HL-60/S4 (cell line): Measurements from ENCODE around the gene GCDH.

Source experiments
- in situ Hi-C: fragments of 300-500 bp; cut with MboI; formaldehyde crosslinking; loops from 2 replicates; pipeline ENCODE4 v1.14.3; 2022; ENCODE audit warnings: low sequenced_read_pairs

Gene GCDH

GRCh38 chr19:12890787-12891552 is at the start of gene GCDH:
Gene GCDH, plus strand, starts transcription at chr19:12891160. Its CDS starts 145 bp downstream, at chr19:12891305.
- in situ Hi-C loops = no loop called here

DNA sequence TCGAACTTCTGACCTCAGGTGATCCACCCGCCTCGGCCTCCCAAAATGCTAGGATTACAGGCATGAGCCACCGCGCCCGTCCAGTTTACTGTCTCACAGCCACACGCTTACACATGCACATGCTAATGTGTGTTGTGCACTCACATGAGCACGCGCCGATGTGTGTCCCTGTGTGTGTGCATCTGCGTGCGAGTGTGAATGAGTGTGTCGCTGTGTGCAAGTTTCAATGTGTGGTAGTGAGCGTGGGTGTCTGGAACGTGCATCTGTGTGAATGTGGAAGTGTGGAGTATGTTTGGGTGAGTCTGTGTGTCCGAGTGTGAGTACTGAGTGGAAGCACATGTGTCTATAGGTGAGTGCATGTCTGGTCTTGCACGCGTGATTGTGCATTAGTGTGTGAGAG is 48.4 kb upstream of the GCDH start:
- in situ Hi-C loops = loop anchor here (10.0 kb wide), 1 partner anchor 78 kb away; no protein-coding TSS in a partner anchor

DNA sequence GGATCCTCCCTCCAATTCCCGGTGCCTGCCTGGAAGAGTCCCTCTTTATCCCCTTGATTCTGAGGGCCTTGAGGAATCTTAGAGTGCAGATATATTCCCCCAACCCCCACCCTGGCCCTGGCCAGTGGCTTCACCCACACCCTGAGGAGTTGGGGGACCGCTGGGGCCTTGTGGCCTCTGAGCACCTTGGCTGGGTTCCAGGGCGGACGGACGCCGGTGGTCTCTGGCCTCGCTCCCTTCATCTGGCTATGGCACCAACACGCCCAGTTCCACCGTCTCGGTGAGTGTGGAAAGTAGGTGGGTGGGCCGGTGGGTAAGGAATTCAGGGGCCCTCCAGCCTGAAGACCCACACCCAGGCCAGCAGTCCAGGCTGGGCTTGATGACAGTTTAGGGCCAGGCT is 47.6 kb upstream of the GCDH start:
- in situ Hi-C loops = loop anchor here (10.0 kb wide), 1 partner anchor 79 kb away; no protein-coding TSS in a partner anchor

- in situ Hi-C loops = loop anchor here (10.0 kb wide), 1 partner anchor 79 kb away; no protein-coding TSS in a partner anchor
Observed at GRCh38 chr19:12843999-12844732, 46.8 kb upstream of the GCDH start.

DNA sequence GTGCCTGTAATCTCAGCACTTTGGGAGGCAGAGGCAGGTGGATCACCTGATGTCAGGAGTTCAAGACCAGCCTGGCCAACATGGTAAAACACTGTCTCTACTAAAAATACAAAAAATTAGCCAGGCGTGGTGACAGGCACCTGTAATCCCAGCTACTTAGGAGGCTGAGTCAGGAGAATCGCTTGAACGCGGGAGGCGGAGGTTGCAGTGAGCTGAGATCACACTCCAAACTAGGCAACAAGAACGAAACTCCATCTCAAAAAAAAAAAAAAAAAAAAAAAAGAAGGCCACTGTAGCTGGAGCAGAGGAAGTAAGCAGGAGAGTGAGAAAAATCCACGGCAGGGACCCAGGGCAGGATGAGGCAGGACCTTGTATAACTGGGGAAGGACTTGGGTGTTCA is 44.3 kb upstream of the GCDH start:
- in situ Hi-C loops = loop anchor here (10.0 kb wide), 1 partner anchor 82 kb away; no protein-coding TSS in a partner anchor

DNA sequence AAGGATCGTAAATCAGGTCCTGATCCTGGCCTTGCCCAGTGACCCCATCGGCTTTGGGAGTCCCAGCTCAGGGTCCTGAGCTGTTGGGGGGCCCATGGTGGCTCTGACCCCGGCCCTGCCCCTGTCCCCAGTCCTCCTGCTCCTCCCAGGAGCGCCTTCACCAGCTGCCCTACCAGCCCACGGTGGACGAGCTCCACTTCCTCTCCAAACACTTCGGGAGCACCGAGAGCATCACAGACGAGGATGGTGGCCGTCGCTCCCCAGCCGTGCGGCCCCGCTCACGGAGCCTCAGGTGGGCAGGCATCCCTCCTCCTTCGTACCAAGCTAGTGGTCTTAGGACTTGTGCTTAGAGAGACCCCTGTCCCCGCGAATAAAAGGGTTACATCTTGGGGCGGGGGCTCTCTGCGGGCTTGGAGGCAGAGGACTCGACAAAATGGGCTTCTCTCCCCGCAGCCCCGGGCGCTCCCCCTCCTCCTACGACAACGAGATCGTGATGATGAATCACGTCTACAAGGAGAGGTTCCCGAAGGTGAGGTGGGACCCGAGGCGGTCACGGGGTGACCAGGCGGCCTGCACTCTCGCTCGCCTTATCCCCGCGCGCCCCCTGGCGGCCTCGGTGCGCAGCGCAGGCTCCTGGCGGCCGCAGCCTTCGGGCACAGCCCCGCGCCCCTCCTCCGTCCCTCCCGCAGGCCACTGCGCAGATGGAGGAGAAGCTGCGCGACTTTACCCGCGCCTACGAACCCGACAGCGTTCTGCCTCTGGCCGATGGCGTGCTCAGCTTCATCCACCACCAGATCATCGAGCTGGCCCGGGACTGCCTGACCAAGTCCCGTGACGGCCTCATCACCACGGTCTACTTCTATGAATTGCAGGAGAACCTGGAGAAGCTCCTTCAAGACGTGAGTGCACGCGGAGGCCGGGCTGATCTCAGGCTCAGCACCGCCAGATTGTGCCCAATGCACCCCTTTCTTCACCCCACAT is 43.5 kb upstream of the GCDH start:
- in situ Hi-C loops = loop anchor here (10.0 kb wide), 1 partner anchor 83 kb away; no protein-coding TSS in a partner anchor

DNA sequence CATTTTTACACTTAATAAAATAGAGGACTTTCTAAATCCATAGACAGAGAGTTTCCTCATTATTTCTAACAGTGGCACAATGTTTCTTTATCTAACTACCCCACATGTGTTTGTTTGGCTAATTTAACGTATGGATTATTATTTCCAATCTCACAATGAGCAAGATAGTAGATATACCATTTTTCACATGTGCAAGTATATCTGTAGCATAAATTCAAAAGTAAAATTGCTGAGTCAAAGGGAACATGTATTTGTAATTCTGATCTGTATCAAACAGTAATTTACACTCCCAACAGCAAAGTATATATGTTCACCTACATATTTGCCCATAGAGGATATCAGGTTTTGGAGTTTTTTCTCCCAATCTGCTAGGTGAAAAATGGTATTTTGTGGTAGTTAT is 34.3 kb upstream of the GCDH start:
- in situ Hi-C loops = no loop called here

DNA sequence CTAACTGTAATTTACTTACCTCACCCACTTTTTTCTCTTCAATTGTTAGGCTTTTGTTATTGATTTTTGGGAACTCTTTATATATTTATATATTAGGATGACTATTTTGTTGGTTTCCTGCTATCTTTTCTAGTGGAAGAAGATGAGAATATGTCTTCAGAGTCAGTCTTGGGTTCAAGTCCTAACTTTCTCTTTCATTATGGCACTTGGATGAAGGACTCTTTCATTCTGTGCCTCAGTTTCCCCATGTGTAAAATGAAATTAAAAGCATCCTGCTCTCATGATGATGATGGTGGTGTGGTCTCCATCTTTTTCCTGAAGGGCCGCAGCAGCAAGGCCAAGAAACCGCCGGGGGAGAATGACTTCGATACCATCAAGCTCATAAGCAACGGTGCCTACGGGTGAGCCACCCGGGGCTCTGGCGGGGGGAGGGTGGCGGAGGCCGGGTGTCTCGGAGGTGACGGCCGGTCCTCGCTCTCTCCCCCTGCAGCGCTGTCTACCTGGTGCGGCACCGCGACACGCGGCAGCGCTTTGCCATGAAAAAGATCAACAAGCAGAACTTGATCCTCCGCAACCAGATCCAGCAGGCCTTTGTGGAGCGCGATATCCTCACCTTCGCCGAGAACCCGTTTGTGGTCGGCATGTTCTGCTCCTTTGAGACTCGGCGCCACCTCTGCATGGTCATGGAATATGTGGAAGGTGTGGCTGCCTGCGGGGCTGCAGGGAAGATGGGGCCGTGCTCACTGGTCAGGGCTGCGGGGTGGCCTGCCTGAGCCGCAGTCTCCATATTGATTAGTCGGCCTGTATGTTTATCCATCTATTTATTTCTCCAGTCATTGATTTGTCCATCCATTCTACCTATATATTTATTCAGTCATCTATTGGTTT is 32.7 kb upstream of the GCDH start:
- in situ Hi-C loops = no loop called here

GRCh38 chr19:12859546-12859945 is 31.4 kb upstream of the GCDH start:
- in situ Hi-C loops = no loop called here

- in situ Hi-C loops = no loop called here
Observed at GRCh38 chr19:12864143-12864542, 26.8 kb upstream of the GCDH start.

- in situ Hi-C loops = no loop called here
Observed at GRCh38 chr19:12864721-12865715, 25.9 kb upstream of the GCDH start.

- in situ Hi-C loops = no loop called here
Observed at GRCh38 chr19:12865746-12866415, 25.1 kb upstream of the GCDH start.

DNA sequence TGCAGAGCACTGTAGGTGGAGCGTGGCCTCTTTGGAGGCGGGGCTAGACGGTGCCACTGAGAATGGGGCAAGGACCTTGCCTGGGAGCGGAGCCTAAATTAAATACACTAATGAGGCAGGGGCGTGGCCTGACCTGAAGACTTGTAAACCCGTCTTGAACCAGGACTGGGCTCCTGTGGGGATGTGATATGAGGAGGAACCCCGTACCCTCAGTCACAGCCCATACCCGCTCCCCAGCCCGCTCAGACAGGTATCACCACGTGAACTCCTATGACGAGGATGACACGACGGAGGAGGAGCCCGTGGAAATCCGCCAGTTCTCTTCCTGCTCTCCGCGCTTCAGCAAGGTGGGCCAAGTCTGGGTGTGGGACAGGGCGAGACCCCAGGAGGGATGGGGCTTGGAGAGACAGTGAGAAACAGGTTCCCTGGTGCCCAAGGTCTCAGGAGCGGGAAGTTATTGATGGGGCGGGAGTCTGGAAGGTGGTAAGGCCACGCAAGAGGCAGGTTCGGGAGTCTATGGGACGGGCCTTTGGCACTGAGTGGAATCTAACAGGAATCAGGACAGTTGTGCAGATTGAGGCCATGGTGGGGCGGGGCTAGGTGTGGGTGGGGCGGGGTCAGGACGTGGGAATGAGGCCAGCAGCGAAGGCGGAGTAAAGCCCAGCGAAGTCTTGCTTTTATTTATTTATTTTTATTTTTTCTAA is 24.4 kb upstream of the GCDH start:
- in situ Hi-C loops = no loop called here

DNA sequence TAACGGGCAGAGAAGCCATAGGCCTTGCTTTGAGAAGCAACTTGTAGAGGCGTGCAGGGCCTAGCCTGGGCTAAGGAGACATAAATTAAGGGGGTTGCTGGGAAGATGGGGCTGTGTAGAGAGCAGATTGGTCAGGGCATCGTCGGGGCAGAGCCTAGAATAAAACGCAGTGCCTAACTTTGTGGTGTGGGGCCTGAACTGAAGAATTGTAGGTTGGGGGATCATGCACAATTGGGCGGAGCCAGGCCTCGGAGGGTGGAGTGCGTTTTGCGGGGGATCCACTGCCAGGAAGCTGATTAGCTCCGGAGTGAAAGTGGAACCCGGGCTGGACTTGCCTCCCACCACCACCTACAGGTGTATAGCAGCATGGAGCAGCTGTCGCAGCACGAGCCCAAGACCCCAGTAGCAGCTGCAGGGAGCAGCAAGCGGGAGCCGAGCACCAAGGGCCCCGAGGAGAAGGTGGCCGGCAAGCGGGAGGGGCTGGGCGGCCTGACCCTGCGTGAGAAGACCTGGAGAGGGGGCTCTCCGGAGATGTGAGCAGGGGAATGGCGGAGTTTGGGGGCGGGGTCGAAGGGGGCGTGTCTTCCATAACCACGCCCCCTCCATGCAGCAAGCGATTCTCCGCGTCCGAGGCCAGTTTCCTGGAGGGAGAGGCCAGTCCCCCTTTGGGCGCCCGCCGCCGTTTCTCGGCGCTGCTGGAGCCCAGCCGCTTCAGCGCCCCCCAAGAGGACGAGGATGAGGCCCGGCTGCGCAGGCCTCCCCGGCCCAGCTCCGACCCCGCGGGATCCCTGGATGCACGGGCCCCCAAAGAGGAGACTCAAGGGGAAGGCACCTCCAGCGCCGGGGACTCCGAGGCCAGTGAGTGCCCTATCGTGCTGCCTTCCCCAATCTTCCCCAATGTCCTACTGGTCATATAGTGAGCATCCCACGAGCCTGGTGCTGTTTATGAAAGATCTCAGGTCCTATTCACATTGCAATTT is 23.6 kb upstream of the GCDH start:
- in situ Hi-C loops = no loop called here

- in situ Hi-C loops = no loop called here
Observed at GRCh38 chr19:12868540-12869112, 22.3 kb upstream of the GCDH start.

DNA sequence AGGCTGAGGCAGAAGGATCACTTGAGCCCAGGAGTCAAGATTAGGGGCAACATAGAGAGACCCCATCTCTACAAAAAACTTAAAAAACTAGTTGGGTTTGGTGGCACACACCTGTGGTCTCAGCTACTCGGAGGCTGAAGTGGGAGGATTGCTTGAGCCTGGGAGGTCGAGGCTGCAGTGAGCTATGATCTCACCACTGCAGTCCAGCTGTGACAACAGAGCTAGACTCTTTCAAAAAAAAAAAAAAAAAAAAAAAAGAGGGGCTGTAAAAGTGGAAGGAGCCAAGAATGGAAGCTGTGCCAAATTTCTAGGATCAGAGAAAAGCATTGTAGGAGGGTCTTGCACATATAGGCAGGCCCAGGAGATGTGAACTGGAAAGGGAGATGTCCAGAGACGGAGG is 19.3 kb upstream of the GCDH start:
- in situ Hi-C loops = no loop called here
